ENCODE data around the gene PRDM16. TPM values are rescaled to one million over a fixed set of nuclear protein-coding genes. Genes with fewer than 3 reads are reported as not detected.
A peak's percentile ranks its signal among the peaks of the same experiment; 100 is the strongest.

PRDM16 gene
- polyA plus RNA-seq, 3 donors, result not detected

DNA sequence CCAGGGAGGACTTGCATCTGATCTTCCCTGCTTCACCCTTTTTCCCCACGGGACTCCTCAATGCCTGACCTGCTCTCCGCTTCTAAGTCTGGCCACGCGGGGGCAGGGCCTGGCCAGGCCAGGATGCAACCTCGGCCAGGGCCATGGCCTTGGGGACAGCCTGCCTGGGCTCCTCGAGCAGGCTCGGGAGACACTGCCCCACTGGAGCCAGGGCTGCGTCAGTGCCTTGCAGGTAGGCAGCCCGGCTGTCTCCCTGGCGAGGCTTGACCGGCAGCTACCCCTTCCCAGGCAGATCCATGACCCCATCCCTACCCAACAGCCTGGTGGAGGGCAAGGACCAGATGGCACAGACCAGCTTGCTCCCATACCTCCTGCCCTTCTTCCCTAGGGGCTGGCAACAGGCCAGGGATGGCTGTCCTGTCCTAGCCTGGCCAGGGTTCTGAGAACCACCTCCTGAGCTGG, 2.7 kb upstream of the PRDM16 start:
- H3K9me3 ChIP-seq (replicated peaks in 1 of 2; ENCODE audit: control insufficient read depth in 1 of 2, insufficient read depth in 1 of 2, low read length in 2 of 2), result no peaks in the 10 kb centered on the region
- H2AFZ ChIP-seq (ENCODE audit: insufficient read depth, low read depth, low read length, poor library complexity, severe bottlenecking), result no peak overlapping the region
- H3K4me1 ChIP-seq (ENCODE audit: control insufficient read depth in 1 of 2, insufficient read depth in 2 of 2, low read length in 2 of 2), result peaks cover 0 to 10% of the 10 kb centered on the region in 2 donors
- Mint-ChIP-seq H3K27ac (no peak overlapping the region), H3K36me3 (peaks cover 0 to 2% of the 10 kb centered on the region in 2 donors), H3K9me3 (peaks cover 0 to 7% (median 2%) of the 10 kb centered on the region in 7 donors), H3K4me1 (peaks cover 5% of the 10 kb centered on the region), H3K4me3 (peak overlapping the region in 1 of 2 donors; percentile 39), H3K27me3 (ENCODE audit: low read depth in 3 of 3) (peaks cover 30 to 54% (median 31%) of the 10 kb centered on the region in 3 donors)
- intact Hi-C loops (cut with micrococcal nuclease), result no loop called here
- no peak overlapping the region for H3K9ac ChIP-seq (ENCODE audit: insufficient read depth, low read length, poor library complexity, severe bottlenecking)
- WGBS (ENCODE audit: insufficient coverage), result 74% methylated on average over 11 of the region's 11 CpGs
- H3K27me3 ChIP-seq (ENCODE audit: control insufficient read depth in 2 of 2, insufficient read depth in 2 of 2, low read length in 2 of 2), result peaks cover 8 to 33% of the 10 kb centered on the region in 2 donors
- no peaks in the 10 kb centered on the region for H3K79me2 ChIP-seq (ENCODE audit: insufficient read depth, low read length)
- no peak overlapping the region for H3K4me2 ChIP-seq (replicated peaks; ENCODE audit: extremely low read depth, low read length, poor library complexity, severe bottlenecking)
- H3K36me3 ChIP-seq (replicated peaks in 1 of 2; ENCODE audit: control insufficient read depth in 1 of 2, insufficient read depth in 2 of 2, low read length in 2 of 2), result no peaks in the 10 kb centered on the region
- H4K20me1 ChIP-seq (ENCODE audit: insufficient read depth, low read length), result no peaks in the 10 kb centered on the region
- TF ChIP-seq, protein P1, sequence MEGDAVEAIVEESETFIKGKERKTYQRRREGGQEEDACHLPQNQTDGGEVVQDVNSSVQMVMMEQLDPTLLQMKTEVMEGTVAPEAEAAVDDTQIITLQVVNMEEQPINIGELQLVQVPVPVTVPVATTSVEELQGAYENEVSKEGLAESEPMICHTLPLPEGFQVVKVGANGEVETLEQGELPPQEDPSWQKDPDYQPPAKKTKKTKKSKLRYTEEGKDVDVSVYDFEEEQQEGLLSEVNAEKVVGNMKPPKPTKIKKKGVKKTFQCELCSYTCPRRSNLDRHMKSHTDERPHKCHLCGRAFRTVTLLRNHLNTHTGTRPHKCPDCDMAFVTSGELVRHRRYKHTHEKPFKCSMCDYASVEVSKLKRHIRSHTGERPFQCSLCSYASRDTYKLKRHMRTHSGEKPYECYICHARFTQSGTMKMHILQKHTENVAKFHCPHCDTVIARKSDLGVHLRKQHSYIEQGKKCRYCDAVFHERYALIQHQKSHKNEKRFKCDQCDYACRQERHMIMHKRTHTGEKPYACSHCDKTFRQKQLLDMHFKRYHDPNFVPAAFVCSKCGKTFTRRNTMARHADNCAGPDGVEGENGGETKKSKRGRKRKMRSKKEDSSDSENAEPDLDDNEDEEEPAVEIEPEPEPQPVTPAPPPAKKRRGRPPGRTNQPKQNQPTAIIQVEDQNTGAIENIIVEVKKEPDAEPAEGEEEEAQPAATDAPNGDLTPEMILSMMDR (IDR thresholded peaks at IDR 0.05), result no peak
- H3K27ac ChIP-seq (ENCODE audit: low read depth in 1 of 2, low read length in 2 of 2), result no peak overlapping the region
- DNase-seq, result no peak
- no peak overlapping the region for H3K4me3 ChIP-seq (replicated peaks in 1 of 3; ENCODE audit: low read depth in 2 of 3, low read length in 3 of 3)

DNA sequence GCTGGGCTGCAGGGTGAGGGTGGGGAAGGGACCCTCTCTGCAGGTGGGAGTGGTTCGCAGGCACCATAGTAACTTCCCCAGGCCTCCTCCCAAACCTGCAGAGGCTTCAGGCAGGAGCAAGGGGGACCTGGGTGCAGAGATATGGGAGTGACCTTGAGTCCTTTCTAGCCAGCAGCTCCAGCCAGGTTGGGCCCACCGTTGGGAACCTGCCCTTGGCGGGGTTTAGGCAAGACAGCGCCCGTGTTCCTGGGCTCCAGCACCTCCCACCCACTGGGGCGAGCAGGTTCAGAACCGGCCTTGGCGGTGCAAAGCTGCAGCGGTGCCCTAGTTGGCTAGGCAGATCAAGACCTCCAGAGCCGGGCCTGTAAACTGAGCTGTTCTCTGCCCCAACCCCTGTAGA, 2.2 kb upstream of the PRDM16 start:
- Histone ChIP-seq H3K4me3 (replicated peaks in 1 of 3; ENCODE audit: low read depth in 2 of 3, low read length in 3 of 3) (no peak overlapping the region), H3K27me3 (ENCODE audit: control insufficient read depth in 2 of 2, insufficient read depth in 2 of 2, low read length in 2 of 2) (peaks cover 11 to 39% of the 10 kb centered on the region in 2 donors), H3K4me2 (replicated peaks; ENCODE audit: extremely low read depth, low read length, poor library complexity, severe bottlenecking) (no peak overlapping the region), H4K20me1 (ENCODE audit: insufficient read depth, low read length) (no peaks in the 10 kb centered on the region), H2AFZ (ENCODE audit: insufficient read depth, low read depth, low read length, poor library complexity, severe bottlenecking) (no peak overlapping the region), H3K27ac (ENCODE audit: low read depth in 1 of 2, low read length in 2 of 2) (no peak overlapping the region), H3K36me3 (replicated peaks in 1 of 2; ENCODE audit: control insufficient read depth in 1 of 2, insufficient read depth in 2 of 2, low read length in 2 of 2) (no peaks in the 10 kb centered on the region), H3K9ac (ENCODE audit: insufficient read depth, low read length, poor library complexity, severe bottlenecking) (no peak overlapping the region), H3K9me3 (replicated peaks in 1 of 2; ENCODE audit: control insufficient read depth in 1 of 2, insufficient read depth in 1 of 2, low read length in 2 of 2) (peaks cover 0 to under 1% of the 10 kb centered on the region in 2 donors), H3K79me2 (ENCODE audit: insufficient read depth, low read length) (no peaks in the 10 kb centered on the region), H3K4me1 (ENCODE audit: control insufficient read depth in 1 of 2, insufficient read depth in 2 of 2, low read length in 2 of 2) (peaks cover 0 to 10% of the 10 kb centered on the region in 2 donors)
- TF ChIP-seq, protein P1 (IDR thresholded peaks at IDR 0.05), result no peak
- DNase-seq, result no peak
- intact Hi-C loops (cut with micrococcal nuclease), result no loop called here
- peaks cover 35 to 59% (median 37%) of the 10 kb centered on the region in 3 donors for H3K27me3 Mint-ChIP-seq (ENCODE audit: low read depth in 3 of 3)
- peaks cover 0 to 2% of the 10 kb centered on the region in 2 donors for H3K36me3 Mint-ChIP-seq
- peak overlapping the region in 1 of 2 donors; percentile 67 for H3K4me3 Mint-ChIP-seq
- peaks cover 5% of the 10 kb centered on the region for H3K4me1 Mint-ChIP-seq
- peaks cover 0 to 9% (median 2%) of the 10 kb centered on the region in 7 donors for H3K9me3 Mint-ChIP-seq
- no peak overlapping the region for H3K27ac Mint-ChIP-seq
- WGBS (ENCODE audit: insufficient coverage), result 79% methylated on average over 6 of the region's 10 CpGs

Measured in CD14-positive monocyte (primary cell).